OCI-M2 (cell line): ENCODE data around the gene TFEC.
"Not testable (repeated sequence)": the region's sequence is repeated elsewhere in the genome, so short reads cannot be mapped to it uniquely, and the experiment has no call there.

Experiments
- DNase-seq: peaks from one replicate; lab custom pipeline; 2025; ENCODE audit not compliant: unreplicated experiment; lab: John Stamatoyannopoulos, UW

The TFEC gene

DNA sequence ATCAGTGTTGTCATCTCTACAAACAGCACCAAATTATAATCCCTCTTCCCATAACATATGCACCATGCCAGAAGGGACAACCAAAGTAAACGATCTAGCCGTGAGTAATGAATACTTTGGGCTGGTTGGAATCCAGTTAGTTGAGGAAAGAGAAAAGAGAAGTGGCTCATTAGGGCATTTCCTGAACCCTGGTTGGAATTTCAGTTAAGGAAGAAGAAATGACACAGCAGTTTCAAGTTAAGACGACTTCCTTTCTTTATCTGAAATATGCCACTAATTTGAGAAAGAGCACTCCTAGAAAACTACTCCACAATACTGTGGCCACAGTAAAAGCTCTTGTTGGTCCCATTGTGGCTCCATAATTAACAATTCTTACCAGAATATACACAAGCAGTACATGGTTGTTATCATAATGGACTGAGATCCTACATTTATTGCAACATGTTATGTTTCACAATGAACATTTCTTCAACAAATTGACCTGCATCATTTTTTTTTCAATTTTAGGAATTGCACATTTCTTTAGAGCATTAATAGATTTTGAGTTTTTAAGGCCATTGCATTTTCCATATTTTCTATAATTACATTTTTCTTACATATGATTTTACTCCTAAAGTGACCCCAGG, at the start of gene TFEC:
TFEC (minus strand) TSS at position 113 of the 626 bp plus-strand sequence. CDS start 46,322 bp downstream, outside the sequence.
- DNase-seq, result no peak

- no peak for DNase-seq
Measured at GRCh38 chr7:116075351-116076145, 45.0 kb upstream of the TFEC start.

GRCh38 chr7:116071629-116072028, 41.1 kb upstream of the TFEC start:
- DNase-seq, result no peak

DNA sequence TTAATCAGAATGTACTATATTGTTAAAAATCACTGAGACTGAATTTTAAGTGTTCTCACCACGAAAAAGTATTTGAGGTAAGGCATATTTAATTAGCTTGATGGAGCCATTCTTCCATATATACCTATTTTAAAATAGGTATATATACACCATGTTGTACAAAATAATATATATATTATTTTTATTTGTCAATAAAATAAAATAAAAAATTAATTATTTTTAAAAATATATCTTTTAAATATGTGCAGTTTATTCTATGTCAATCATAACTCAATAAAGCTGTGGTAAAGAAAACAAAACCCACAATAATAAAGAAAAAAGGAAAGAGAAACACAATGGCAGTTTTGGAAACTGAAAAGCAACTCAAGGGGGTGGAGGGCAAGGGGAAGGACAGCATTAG, 33.6 kb upstream of the TFEC start:
- no peak for DNase-seq

- DNase-seq, result no peak
Measured at GRCh38 chr7:116062666-116063065, 32.1 kb upstream of the TFEC start.

- no peak for DNase-seq
Measured at GRCh38 chr7:116052006-116052405, 21.4 kb upstream of the TFEC start.

DNA sequence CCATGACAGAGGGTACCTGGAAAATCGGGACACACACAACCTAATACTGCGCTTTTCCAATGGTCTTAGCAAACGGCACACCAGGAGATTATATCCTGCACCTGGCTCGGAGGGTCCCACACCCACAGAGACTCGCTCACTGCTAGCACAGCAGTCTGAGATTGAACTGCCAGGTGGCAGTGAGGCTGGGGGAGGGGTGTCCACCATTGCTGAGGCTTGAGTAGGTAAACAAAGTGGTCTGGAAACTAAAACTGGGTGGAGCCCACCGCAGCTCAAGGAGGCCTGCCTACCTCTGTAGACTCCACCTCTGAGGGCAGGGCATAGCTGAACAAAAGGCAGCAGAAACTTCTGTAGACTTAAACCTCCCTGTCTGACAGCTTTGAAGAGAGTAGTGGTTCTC, 16.7 kb upstream of the TFEC start:
- DNase-seq, result not testable (repeated sequence)

DNA sequence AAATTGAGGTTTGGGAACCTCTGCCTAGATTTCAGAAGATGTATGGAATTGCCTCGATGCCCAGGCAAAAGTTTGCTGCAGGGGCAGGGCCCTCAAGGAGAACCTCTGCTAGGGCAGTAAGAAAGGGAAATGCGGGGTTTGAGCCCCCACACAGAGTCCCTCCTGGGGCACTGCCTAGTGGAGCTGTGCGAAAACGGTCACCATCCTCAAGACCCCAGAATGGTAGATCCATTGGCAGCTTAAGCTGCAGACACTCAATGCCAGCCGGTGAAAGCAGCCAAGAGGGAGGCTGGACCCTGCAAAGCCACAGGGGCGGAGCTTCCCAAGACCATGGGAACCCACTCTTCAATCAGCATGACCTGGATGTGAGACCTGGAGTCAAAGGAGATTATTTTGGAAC, 15.0 kb upstream of the TFEC start:
- DNase-seq, result no peak

DNA sequence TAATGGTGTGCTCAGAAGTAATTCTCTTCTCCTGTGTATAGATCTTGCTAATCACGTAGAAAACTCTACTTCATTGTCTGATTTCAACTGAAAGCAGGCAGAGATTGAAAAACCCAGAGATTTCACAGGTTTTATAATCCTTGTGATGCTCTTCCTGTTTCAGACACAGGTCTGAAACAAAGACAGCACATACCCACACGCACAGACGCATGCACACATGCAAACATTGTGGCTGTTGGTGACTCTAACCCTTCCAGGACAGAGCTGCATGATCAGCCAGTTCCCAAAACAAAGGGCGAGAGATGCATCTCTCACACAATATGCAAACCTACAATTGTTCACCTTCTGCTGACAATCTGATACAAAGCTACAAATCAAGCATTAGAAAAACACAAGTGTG, 11.1 kb upstream of the TFEC start:
- DNase-seq, result no peak

- no peak for DNase-seq
Measured at GRCh38 chr7:116037401-116037800, 6.8 kb upstream of the TFEC start.

DNA sequence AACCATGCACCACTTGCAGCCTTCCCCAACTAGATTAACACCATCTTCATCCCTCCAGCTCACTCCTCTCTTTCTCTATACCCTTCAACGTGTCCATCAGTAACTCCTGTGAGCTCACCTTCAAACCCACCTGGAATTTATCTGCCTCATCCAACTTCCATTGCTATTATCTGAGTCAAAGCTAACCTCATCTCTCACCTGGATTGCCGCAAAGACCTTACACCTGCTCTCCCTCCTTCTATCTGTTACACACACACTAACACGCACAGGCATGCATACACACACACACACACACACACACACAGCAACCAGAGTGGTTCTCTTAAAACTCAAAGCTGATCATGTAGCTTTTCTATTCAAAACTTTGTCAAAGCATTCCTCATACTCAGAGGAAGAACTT, 3.8 kb upstream of the TFEC start:
- no peak for DNase-seq

GRCh38 chr7:116032886-116033285, 2.3 kb upstream of the TFEC start:
- no peak for DNase-seq

DNA sequence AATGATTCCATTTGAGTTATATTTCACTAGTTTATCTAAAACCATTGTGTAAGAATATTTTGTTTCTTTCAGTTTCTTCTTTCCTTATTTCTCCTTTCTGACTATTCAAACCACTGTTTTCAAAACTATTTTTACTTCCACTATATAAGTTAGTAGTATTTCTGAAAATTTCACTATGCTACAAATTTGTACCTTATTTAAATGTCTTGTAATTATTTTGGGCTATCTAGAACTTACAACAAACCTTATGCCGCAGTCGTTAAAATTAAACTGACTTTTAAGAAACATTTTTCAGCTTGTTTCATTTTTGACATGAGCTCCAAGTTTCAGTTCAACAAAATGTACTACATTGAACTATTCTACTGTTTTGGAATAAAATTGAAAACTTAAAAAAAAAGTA, 1.8 kb downstream of the TFEC start:
- DNase-seq, result no peak

- DNase-seq, result no peak
Measured at GRCh38 chr7:116027786-116028185, 2.8 kb downstream of the TFEC start.

DNA sequence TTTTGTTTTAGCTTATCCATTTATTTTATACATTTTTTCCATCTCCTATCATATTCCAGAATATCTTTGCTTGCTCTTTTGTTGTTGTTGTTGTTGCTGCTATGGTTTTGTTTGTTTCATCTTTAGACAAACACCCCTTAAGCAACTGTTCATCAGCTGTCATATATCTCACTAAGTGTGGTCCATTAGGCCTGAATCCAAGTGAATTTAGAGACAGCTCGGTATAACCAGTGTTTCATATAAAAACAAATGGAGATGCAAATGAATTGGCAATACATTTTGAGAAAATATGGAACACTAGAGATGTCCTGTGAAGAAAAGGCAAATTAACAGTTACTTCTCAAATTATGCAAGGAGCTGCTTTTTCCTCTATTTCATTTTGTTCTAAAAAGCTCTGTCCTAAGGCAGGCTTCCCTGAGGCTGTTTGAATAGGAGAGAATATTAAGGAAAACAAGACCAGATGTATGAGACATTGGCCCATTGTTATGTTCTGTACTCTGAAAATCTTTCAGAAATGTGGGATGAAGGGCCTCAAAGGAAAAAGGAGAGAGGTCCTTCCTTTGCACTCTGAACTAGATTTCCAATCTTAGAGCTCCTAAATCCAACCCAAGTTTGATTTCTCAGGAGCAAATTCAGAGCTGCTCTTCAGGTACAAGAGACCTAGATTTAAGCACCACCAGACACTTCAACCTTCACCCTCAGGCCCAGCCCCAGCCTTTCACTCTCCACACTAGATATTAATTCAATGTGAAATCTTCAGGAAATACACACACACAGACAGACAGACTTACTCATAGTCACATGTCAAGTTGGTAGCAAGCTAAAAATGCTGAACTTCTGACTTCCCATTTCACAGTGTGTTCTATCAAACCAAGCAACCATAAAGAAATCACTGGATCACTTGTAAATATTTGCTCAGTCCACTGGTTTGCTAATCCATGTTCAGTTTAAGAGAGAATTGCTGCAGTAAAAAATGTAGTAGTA, 5.4 kb downstream of the TFEC start:
- DNase-seq, result no peak

GRCh38 chr7:116021237-116021636, 9.3 kb downstream of the TFEC start:
- no peak for DNase-seq

GRCh38 chr7:116018731-116019130, 11.8 kb downstream of the TFEC start:
- no peak for DNase-seq

DNA sequence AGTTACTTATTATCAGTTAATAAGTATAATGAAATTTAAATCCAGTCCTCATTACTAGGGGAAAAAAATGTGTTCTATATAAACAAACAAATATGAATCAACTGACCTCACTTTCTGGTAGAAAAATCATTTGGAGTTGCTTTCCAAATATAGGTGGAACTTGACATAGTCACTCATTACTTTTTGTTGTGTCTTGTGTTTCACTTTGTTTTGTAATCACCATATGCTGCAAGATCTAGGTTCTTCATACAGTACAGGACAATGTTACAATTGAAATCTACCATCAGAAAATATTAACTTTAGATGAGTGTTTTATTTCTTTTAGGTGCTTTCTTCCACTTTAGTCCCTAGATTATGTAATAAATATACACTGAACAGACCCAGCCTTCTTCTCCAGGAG, 16.9 kb downstream of the TFEC start:
- DNase-seq, result no peak

- DNase-seq, result no peak
Measured at GRCh38 chr7:116011584-116011983, 19.0 kb downstream of the TFEC start.

DNA sequence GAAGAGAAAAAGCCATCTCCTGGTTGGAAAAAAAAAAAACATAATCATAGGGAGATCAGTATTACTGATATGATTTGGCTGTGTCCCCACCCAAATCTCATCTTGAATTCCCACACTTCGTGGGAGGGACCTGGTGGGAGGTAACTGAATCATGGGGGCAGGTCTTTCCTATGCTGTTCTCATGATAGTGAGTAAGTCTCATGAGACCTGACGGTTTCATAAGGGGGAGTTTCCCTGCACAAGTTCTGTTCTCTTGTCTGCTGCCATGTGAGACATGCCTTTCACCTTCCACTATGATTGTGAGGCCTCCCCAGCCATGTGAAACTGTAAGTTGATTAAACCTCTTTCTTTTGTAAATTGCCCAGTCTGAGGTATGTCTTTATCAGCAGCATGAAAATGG, 25.8 kb downstream of the TFEC start:
- not testable (repeated sequence) for DNase-seq

GRCh38 chr7:115997221-115997620, 33.3 kb downstream of the TFEC start:
- no peak for DNase-seq

- no peak for DNase-seq
Measured at GRCh38 chr7:115995701-115996100, 34.9 kb downstream of the TFEC start.
